HEK293 (cell line): ENCODE data around the gene HID1.

Source experiments
- CTCF ChIA-PET: fragments of 350-600 bp; formaldehyde crosslinking; extraction: SDS; loops from one replicate; lab custom pipeline; 2021; ENCODE audit warnings: antibody characterized with exemption; lab: Yijun Ruan, JAX
- POLR2A ChIA-PET: fragments of 300-600 bp; formaldehyde crosslinking; extraction: SDS; loops from one replicate; lab custom pipeline; 2020; ENCODE audit warnings: antibody characterized with exemption, inconsistent platforms; lab: Yijun Ruan, JAX
- H3K27ac ChIP-seq: fragments of 200-500 bp; sonication (Bioruptor generic); 2 replicates; pipeline ENCODE4 v1.5.1; 2014; ENCODE audit warnings: low read depth, low read length, control low read depth, inconsistent platforms; ENCODE audit errors: extremely low read depth
- H3K36me3 ChIP-seq, 2 experiments: fragments of 200-500 bp in 1 of 2; sonication (Bioruptor generic) in 1 of 2; 1 replicate in 1 of 2; 2 replicates in 1 of 2; pipeline ENCODE4 v1.5.1; 2014 to 2017; ENCODE audit warnings: inconsistent platforms in 2 of 2, low read length in 2 of 2; ENCODE audit not compliant: control insufficient read depth in 2 of 2, insufficient read depth in 1 of 2
- H3K4me1 ChIP-seq: fragments of 200-500 bp; sonication (Bioruptor generic); 2 replicates; pipeline ENCODE4 v1.5.1; 2014; ENCODE audit warnings: mild to moderate bottlenecking, low read length, inconsistent platforms; ENCODE audit not compliant: control insufficient read depth, insufficient read depth
- H3K4me3 ChIP-seq: 2 replicates; pipeline ENCODE4 v1.5.1; 2011; ENCODE audit warnings: low read depth, mild to moderate bottlenecking, control low read depth, low read length, moderate library complexity
- H3K9me3 ChIP-seq: fragments of 200-500 bp; sonication (Bioruptor generic); 2 replicates; pipeline ENCODE4 v1.5.1; 2014; ENCODE audit warnings: low read depth, low read length, inconsistent platforms; ENCODE audit not compliant: control insufficient read depth, insufficient read depth
- HOXA7 ChIP-seq: sonication (generic); formaldehyde crosslinking; IDR thresholded peaks from 2 replicates; pipeline ENCODE4 v1.8.1; 2022; ENCODE audit warnings: missing genetic modification reagents, borderline replicate concordance
- WT1 ChIP-seq: fragments of 450-650 bp; formaldehyde crosslinking; IDR thresholded peaks from 2 replicates; pipeline ENCODE4 v1.5.1; 2016; ENCODE audit warnings: missing biosample characterization, missing genetic modification characterization
- ZIC2 ChIP-seq: fragments of 450-650 bp; formaldehyde crosslinking; IDR thresholded peaks from 2 replicates; pipeline ENCODE4 v1.5.1; 2016; ENCODE audit warnings: missing biosample characterization, missing genetic modification characterization
- ZNF10 ChIP-seq: fragments of 450-650 bp; formaldehyde crosslinking; IDR thresholded peaks from 2 replicates; pipeline ENCODE4 v1.5.1; 2017; ENCODE audit warnings: missing biosample characterization, missing genetic modification characterization
- ZNF48 ChIP-seq: fragments of 450-650 bp; formaldehyde crosslinking; IDR thresholded peaks from 2 replicates; pipeline ENCODE4 v1.5.1; 2016; ENCODE audit warnings: missing biosample characterization, missing genetic modification characterization
- ZNF529 ChIP-seq: fragments of 450-650 bp; formaldehyde crosslinking; IDR thresholded peaks from 2 replicates; pipeline ENCODE4 v1.5.1; 2017; ENCODE audit warnings: missing genetic modification characterization, missing biosample characterization; ENCODE audit not compliant: insufficient replicate concordance
- ZNF571 ChIP-seq: fragments of 450-650 bp; formaldehyde crosslinking; IDR thresholded peaks from 2 replicates; pipeline ENCODE4 v1.5.0; 2017; ENCODE audit warnings: missing biosample characterization, missing genetic modification characterization
- ZNF777 ChIP-seq: fragments of 450-650 bp; formaldehyde crosslinking; IDR thresholded peaks from 2 replicates; pipeline ENCODE4 v1.5.1; 2017; ENCODE audit warnings: missing biosample characterization, missing genetic modification characterization, borderline replicate concordance
- TF ChIP-seq, protein P1 (sequence below): fragments of 450-650 bp; formaldehyde crosslinking; IDR thresholded peaks from 2 replicates; pipeline ENCODE4 v1.5.1; 2016; ENCODE audit warnings: missing biosample characterization, missing genetic modification characterization
- TF ChIP-seq, protein P2 (sequence below): fragments of 450-650 bp; formaldehyde crosslinking; IDR thresholded peaks from 2 replicates; pipeline ENCODE4 v1.5.1; 2016; ENCODE audit warnings: missing biosample characterization, missing genetic modification characterization
- TF ChIP-seq, protein P3 (sequence below): fragments of 450-650 bp; formaldehyde crosslinking; IDR thresholded peaks from 2 replicates; pipeline ENCODE4 v1.5.1; 2017; ENCODE audit warnings: missing biosample characterization, missing genetic modification characterization
- TF ChIP-seq, protein P4 (sequence below): fragments of 450-650 bp; formaldehyde crosslinking; optimal IDR thresholded peaks from 2 replicates; pipeline ENCODE3; 2016; ENCODE audit warnings: missing biosample characterization, mild to moderate bottlenecking, missing genetic modification characterization
- TF ChIP-seq, protein P5 (sequence below): fragments of 450-650 bp; formaldehyde crosslinking; IDR thresholded peaks from 2 replicates; pipeline ENCODE4 v1.5.1; 2016; ENCODE audit warnings: missing biosample characterization, missing genetic modification characterization

Gene HID1

DNA sequence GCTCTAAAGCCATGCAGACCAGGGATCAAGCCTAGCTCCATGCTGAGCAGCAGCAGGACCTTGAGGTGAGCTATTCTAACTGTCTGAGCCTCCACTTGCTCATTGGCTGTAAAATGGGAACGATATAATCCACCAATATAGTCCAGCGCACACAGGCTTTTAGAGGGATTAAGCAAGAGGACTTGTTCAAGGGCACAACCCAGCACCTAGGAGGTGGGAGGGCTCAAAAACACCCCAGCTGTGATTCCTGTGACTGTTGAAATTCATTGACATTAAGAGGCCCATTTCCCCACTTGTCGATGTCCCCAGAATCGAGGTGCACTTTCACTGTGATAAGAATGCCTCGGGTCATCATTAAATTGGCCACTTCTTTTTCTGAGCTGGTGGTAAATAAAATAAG lies 53.7 kb downstream of the HID1 start:
- no peak overlapping the region for H3K27ac ChIP-seq
- POLR2A ChIA-PET, result interaction anchor here (1.7 kb wide), 1 partner anchor 46 kb away, joined by 6 read pairs; no protein-coding TSS in a partner anchor

DNA sequence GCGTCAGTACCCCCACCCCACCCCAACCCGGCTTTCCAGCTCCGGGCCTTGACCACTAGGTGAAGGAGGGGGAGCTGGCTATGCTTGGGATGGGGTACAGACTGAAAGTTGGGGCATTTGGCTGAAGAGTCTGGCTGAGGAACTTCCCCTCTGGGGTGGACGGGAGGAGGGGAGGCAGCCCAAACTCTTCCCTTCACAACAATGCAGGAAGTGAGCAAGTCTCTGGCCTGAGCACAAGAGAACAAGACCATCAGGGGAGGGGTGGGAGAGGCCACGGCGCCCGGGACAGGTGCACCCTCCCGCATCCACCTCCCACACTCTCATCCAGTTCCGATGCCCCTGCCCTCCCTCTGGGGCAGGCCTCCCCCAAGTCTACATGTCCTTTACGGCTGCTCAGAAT lies 55.1 kb downstream of the HID1 start:
- no peaks in the 10 kb centered on the region for H3K9me3 ChIP-seq
- no peak overlapping the region for H3K27ac ChIP-seq
- H3K4me1 ChIP-seq, result no peaks in the 10 kb centered on the region
- peaks cover 0 to 5% of the 10 kb centered on the region in 2 experiments; a peak in 1 of 3 replicates for H3K36me3 ChIP-seq
- POLR2A ChIA-PET, result no interaction called here
- TF ChIP-seq, protein P1, sequence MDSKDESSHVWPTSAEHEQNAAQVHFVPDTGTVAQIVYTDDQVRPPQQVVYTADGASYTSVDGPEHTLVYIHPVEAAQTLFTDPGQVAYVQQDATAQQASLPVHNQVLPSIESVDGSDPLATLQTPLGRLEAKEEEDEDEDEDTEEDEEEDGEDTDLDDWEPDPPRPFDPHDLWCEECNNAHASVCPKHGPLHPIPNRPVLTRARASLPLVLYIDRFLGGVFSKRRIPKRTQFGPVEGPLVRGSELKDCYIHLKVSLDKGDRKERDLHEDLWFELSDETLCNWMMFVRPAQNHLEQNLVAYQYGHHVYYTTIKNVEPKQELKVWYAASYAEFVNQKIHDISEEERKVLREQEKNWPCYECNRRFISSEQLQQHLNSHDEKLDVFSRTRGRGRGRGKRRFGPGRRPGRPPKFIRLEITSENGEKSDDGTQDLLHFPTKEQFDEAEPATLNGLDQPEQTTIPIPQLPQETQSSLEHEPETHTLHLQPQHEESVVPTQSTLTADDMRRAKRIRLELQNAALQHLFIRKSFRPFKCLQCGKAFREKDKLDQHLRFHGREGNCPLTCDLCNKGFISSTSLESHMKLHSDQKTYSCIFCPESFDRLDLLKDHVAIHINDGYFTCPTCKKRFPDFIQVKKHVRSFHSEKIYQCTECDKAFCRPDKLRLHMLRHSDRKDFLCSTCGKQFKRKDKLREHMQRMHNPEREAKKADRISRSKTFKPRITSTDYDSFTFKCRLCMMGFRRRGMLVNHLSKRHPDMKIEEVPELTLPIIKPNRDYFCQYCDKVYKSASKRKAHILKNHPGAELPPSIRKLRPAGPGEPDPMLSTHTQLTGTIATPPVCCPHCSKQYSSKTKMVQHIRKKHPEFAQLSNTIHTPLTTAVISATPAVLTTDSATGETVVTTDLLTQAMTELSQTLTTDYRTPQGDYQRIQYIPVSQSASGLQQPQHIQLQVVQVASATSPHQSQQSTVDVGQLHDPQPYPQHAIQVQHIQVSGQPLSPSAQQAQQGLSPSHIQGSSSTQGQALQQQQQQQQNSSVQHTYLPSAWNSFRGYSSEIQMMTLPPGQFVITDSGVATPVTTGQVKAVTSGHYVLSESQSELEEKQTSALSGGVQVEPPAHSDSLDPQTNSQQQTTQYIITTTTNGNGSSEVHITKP (tag by site-specific recombination), result peak; percentile 57
- TF ChIP-seq ZNF48 (tag by site-specific recombination) (no peak), HOXA7 (no peak), ZNF777 (tag by site-specific recombination) (no peak)
- TF ChIP-seq, protein P2, sequence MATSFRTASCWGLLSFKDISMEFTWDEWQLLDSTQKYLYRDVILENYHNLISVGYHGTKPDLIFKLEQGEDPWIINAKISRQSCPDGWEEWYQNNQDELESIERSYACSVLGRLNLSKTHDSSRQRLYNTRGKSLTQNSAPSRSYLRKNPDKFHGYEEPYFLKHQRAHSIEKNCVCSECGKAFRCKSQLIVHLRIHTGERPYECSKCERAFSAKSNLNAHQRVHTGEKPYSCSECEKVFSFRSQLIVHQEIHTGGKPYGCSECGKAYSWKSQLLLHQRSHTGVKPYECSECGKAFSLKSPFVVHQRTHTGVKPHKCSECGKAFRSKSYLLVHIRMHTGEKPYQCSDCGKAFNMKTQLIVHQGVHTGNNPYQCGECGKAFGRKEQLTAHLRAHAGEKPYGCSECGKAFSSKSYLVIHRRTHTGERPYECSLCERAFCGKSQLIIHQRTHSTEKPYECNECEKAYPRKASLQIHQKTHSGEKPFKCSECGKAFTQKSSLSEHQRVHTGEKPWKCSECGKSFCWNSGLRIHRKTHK, result no peak
- no peak overlapping the region for H3K4me3 ChIP-seq
- CTCF ChIA-PET, result no interaction called here

More for the DNA sequence above, 53.7 kb downstream of the HID1 start:
- Histone ChIP-seq H3K4me1 (no peaks in the 10 kb centered on the region), H3K4me3 (no peak overlapping the region), H3K9me3 (no peaks in the 10 kb centered on the region), H3K36me3 (peaks cover 0 to 5% of the 10 kb centered on the region in 2 experiments; a peak in 1 of 3 replicates)
- CTCF ChIA-PET, result interaction anchor here (0.6 to 1.4 kb wide), 4 partner anchors 32 to 56 kb away, joined by 3 to 6 read pairs (median 4); no protein-coding TSS in a partner anchor
- TF ChIP-seq ZNF10 (no peak), ZIC2 (tag by site-specific recombination) (peak; percentile 69), WT1 (tag by site-specific recombination) (no peak)

DNA sequence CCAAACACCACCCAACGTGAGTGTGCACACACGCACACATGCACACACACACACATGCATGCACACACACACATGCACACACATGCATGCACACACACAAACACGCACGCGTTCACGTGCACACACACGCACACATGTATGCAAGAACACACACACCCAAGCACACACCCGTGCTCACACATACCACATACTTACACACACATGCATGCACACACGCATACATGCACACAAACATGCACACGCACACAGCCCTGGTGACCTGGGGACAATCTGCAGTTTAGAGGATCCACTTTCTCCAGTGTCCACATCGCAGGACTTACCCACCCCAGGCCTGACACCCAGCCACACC lies 55.7 kb downstream of the HID1 start:
- Histone ChIP-seq H3K9me3 (no peaks in the 10 kb centered on the region), H3K4me3 (no peak overlapping the region), H3K36me3 (peaks cover 0 to 5% of the 10 kb centered on the region in 2 experiments; a peak in 1 of 3 replicates), H3K4me1 (no peaks in the 10 kb centered on the region), H3K27ac (no peak overlapping the region)
- TF ChIP-seq ZNF571 (tag by site-specific recombination), result peak; percentile 29; the same call in 1 of the 2 replicates
- TF ChIP-seq, protein P3, sequence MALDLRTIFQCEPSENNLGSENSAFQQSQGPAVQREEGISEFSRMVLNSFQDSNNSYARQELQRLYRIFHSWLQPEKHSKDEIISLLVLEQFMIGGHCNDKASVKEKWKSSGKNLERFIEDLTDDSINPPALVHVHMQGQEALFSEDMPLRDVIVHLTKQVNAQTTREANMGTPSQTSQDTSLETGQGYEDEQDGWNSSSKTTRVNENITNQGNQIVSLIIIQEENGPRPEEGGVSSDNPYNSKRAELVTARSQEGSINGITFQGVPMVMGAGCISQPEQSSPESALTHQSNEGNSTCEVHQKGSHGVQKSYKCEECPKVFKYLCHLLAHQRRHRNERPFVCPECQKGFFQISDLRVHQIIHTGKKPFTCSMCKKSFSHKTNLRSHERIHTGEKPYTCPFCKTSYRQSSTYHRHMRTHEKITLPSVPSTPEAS (tag by site-specific recombination), result peak; percentile 100
- 0 out of 2 replicates have a peak, but pooled peaks have one; percentile 48 for TF ChIP-seq ZIC2 (tag by site-specific recombination)
- TF ChIP-seq, protein P4, sequence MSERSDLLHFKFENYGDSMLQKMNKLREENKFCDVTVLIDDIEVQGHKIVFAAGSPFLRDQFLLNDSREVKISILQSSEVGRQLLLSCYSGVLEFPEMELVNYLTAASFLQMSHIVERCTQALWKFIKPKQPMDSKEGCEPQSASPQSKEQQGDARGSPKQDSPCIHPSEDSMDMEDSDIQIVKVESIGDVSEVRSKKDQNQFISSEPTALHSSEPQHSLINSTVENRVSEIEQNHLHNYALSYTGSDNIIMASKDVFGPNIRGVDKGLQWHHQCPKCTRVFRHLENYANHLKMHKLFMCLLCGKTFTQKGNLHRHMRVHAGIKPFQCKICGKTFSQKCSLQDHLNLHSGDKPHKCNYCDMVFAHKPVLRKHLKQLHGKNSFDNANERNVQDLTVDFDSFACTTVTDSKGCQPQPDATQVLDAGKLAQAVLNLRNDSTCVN (tag by site-specific recombination), result peak; percentile 21
- TF ChIP-seq, protein P5, sequence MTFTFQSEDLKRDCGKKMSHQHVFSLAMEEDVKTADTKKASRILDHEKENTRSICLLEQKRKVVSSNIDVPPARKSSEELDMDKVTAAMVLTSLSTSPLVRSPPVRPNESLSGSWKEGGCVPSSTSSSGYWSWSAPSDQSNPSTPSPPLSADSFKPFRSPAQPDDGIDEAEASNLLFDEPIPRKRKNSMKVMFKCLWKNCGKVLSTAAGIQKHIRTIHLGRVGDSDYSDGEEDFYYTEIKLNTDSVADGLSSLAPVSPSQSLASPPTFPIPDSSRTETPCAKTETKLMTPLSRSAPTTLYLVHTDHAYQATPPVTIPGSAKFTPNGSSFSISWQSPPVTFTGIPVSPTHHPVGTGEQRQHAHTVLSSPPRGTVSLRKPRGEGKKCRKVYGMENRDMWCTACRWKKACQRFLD (tag by site-specific recombination), result no peak
- no peak for TF ChIP-seq ZNF529
- POLR2A ChIA-PET, result no interaction called here
- CTCF ChIA-PET, result interaction anchor here (0.8 to 1.5 kb wide), 2 partner anchors 96 to 126 kb away, joined by 3 to 4 read pairs; partner anchors contain the start of gene MRPL58
